ENCODE data around the gene MAGEB16. TPM values are rescaled to one million over a fixed set of nuclear protein-coding genes. Genes with fewer than 3 reads are reported as not detected.

MAGEB16 gene
- not detected in 2 replicates for total RNA-seq (2021; fragmentation: NEBNext Ultra II Directional; extraction: Animal tissue kit (Norgen Biotek cat#: 25700))
- not detected in 2 replicates for polyA plus RNA-seq (2011; rRNA removed)
- polyA plus RNA-seq (2011; cell fraction: cytosol; rRNA removed): not detected
- polyA plus RNA-seq (2011; cell fraction: nucleus; rRNA removed): not detected
- polyA plus RNA-seq (2012, experiment 1 of 2): not detected in 4 replicates
- not detected for polyA plus RNA-seq (2012, experiment 2 of 2)
- not detected for polyA plus RNA-seq (2013, experiment 1 of 2)
- not detected for polyA plus RNA-seq (2013, experiment 2 of 2)
- not detected in 2 replicates for polyA minus RNA-seq (2011; rRNA and poly(A)+ RNA removed)
- polyA minus RNA-seq (2011; cell fraction: cytosol; rRNA and poly(A)+ RNA removed): not detected
- polyA minus RNA-seq (2011; cell fraction: nucleus; rRNA and poly(A)+ RNA removed): not detected
- long read RNA-seq, experiment 1: 0 reads
- long read RNA-seq, experiment 2: 0 reads

- Histone ChIP-seq H3K4ac (replicated peaks; ENCODE audit: insufficient read length, low read depth, low read length) (no peak within 1 kb of the TSS), H3K23me2 (ENCODE audit: low read depth, low read length) (no peaks in the 10 kb centered on the region), H3K79me1 (ENCODE audit: low read depth, low read length) (no peaks in the 10 kb centered on the region), H2BK120ac (replicated peaks; ENCODE audit: low read depth, low read length) (no peak within 1 kb of the TSS), H2BK15ac (ENCODE audit: low read length) (no peak within 1 kb of the TSS), H3K9ac (replicated peaks in 1 of 4; ENCODE audit: extremely low read depth in 1 of 4, low read depth in 3 of 4, low read length in 3 of 4) (no peak within 1 kb of the TSS), H4K5ac (ENCODE audit: insufficient read length, low read depth, low read length) (no peak within 1 kb of the TSS), H3K79me2 (ENCODE audit: control insufficient read depth in 1 of 2, insufficient read depth in 2 of 2, low read length in 2 of 2) (no peaks in the 10 kb centered on the region), H3K27ac (ENCODE audit: low read depth, low read length) (no peak within 1 kb of the TSS), H3K4me2 (ENCODE audit: insufficient read depth in 1 of 2, low read depth in 2 of 2, low read length in 2 of 2) (no peak within 1 kb of the TSS), H3K23ac (ENCODE audit: insufficient read length) (no peak within 1 kb of the TSS), H3K56ac (replicated peaks; ENCODE audit: insufficient read length, low read depth, low read length) (no peak within 1 kb of the TSS), H3K4me3 (ENCODE audit: extremely low read depth in 1 of 4, insufficient read depth in 2 of 4, low read depth in 3 of 4, low read length in 4 of 4) (no peak within 1 kb of the TSS), H2AFZ (ENCODE audit: low read length) (no peak within 1 kb of the TSS), H2AK5ac (ENCODE audit: low read depth, low read length) (no peak within 1 kb of the TSS), H3K27me3 (replicated peaks in 1 of 4; ENCODE audit: control insufficient read depth in 3 of 4, extremely low read depth in 1 of 4, insufficient read depth in 3 of 4, low read length in 3 of 4) (no peaks in the 10 kb centered on the region), H2BK20ac (ENCODE audit: low read length) (no peak within 1 kb of the TSS), H4K20me1 (replicated peaks in 1 of 2; ENCODE audit: control insufficient read depth in 1 of 2, insufficient read depth in 2 of 2, low read length in 2 of 2) (no peaks in the 10 kb centered on the region), H2BK12ac (ENCODE audit: low read depth, low read length) (no peak within 1 kb of the TSS), H3K14ac (ENCODE audit: insufficient read length) (no peak within 1 kb of the TSS), H3K18ac (ENCODE audit: extremely low read depth, low read length) (no peak within 1 kb of the TSS), H2BK5ac (ENCODE audit: low read depth, low read length) (no peak within 1 kb of the TSS), H4K8ac (ENCODE audit: extremely low read depth, insufficient read depth, low read length) (no peak within 1 kb of the TSS), H3K9me3 (ENCODE audit: insufficient read depth in 2 of 2, low read depth in 1 of 2, low read length in 1 of 2) (no peaks in the 10 kb centered on the region), H4K91ac (replicated peaks; ENCODE audit: insufficient read length, low read length) (no peak within 1 kb of the TSS), H3K36me3 (ENCODE audit: control insufficient read depth in 2 of 4, insufficient read depth in 4 of 4, low read length in 3 of 4) (no peaks in the 10 kb centered on the region), H3K4me1 (replicated peaks in 1 of 4; ENCODE audit: control insufficient read depth in 3 of 4, insufficient read depth in 4 of 4, low read length in 3 of 4) (no peaks in the 10 kb centered on the region)
- CTCF ChIA-PET (ENCODE audit: partially characterized antibody): no interaction called here
- POLR2A ChIA-PET (ENCODE audit: partially characterized antibody): no interaction called here
- DNase-seq (ENCODE audit: low read depth in 1 of 2, low spot score in 2 of 2) (no peak), FAIRE-seq (no peak)
- WGBS, 2 experiments (ENCODE audit: extremely low coverage in 1 of 2, insufficient coverage in 1 of 2, insufficient read length in 1 of 2, insufficient replicate concordance in 2 of 2, low coverage in 1 of 2, low lambda C conversion rate in 2 of 2, missing lambda C conversion rate in 1 of 2): 97% methylated on average over 13 of the region's 15 CpGs; no CpG with 5 or more reads in 1 of the 2 experiments
- TF ChIP-seq TBP (IDR thresholded peaks at IDR 0.05; ENCODE audit: low read depth, low read length): no peak
- TF ChIP-seq ASH2L (IDR thresholded peaks at IDR 0.05; ENCODE audit: low read length): no peak
Observed at GRCh38 chrX:35798042-35798441, at the start of gene MAGEB16. Gene MAGEB16, plus strand, starts transcription at chrX:35798342. Its CDS starts 3,855 bp downstream, at chrX:35802197.
